ENCODE measurements around the gene LHX2.

The LHX2 gene

DNA sequence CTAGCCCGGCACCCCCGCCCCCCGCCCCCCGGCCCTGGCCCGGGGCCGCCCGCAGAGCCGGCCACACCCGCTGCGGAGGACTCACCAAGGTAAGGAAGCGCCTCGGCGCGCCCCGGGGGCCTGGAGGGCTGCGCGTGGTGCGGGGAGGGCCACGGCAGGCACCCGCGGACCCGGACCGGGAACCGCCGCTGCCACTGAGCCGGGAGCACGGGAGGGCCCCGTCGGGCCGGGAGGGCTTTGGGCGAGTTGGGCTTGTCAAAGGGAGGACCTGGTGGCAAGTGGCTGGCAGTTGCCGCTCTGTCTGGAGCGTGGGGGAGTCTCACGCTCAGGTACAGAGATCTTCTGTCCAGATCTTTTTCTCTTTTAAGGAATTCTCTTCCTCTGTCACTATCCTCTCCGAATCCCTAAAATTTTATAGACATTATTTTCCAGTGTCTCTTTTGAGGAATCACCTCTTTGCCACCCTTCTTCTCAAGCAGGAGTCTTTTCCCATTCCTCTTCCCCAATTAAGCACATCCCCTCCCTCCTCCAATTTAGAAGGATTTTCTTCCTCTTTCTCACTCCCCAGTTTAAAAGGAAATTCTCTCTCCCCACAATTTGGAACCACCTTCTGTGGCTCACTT, 11.3 kb upstream of the LHX2 start:
- no peak for DNase-seq

DNA sequence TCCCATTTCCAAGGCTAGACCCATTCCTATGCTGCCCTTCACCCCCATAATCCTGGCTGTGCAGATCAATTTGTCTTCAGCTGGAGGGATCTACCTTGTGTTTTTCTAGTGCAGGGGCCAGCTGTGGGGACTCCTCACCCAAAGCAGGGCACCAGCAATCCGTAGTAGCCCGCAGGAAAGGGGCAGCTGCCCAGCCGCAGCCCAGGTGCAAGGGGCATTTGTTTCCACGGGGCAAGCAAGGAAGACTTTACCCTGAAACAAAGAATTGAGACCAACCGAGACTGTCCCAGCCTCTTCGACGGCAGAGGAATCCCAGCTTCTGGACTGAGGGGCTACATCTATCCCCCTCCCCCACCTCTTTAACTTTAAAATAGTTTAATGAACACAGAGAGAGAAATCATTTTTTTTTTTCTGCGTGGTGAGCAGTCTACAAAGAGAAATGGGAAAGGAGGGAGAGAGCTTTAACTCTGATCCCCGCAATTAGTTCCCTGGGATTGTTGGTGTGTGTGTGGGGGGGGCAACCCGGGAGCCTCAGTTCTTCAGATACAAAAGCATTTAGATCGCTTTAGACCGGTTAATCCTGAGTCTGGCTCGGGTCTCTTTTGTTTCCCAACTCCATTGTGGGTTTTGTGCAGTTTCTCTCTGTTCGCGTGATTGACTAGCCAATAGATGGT, 10.6 kb upstream of the LHX2 start:
- no peak for DNase-seq

DNA sequence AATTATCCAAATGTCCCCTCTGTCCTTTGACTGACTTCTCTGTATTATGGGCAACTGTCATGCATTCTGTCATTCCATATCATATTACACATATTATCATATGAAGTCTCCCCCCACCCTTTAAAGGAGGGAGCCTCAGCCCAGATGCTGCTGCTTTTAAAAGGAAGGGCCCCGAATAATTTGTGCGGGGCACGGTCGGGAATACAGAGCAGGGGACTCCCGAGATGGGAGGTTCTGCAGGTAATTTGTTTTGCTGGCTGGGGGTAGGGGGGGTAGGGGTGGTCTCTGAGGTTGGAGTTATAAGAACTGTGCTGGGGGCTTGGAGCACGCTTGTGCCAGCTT, 10.1 kb upstream of the LHX2 start:
- DNase-seq: peak; percentile 25

DNA sequence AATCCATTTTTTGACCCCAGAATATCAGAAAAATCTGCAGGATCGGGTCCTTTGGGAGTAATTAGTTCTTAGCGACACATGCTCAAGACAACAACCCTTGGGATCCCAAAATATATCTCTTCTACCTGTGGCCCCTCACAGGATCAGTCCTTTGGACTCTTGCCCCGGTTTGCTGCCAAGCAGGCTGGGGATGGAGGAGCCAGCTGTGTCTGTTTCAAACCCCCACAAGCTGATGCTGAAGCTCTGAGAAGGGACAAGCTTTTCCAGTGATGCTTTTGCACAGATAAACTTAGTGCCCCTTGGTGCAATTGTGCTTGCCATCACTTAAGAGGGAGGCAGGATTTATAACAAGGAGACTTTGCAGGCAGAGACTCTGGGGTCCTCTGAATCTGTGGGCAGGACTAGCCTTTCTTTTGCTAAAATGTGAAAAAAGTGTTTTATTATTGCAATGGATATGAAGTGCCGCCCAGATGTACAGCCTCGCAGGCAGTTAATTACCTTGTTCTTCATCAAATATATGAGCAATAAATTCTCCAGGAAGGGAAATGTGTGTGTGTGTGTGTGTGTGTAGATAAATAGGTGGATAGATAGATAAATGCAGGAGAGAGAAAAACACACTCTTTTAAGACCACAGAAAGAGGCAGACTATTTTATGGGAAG, 9.6 kb upstream of the LHX2 start:
- DNase-seq: no peak

DNA sequence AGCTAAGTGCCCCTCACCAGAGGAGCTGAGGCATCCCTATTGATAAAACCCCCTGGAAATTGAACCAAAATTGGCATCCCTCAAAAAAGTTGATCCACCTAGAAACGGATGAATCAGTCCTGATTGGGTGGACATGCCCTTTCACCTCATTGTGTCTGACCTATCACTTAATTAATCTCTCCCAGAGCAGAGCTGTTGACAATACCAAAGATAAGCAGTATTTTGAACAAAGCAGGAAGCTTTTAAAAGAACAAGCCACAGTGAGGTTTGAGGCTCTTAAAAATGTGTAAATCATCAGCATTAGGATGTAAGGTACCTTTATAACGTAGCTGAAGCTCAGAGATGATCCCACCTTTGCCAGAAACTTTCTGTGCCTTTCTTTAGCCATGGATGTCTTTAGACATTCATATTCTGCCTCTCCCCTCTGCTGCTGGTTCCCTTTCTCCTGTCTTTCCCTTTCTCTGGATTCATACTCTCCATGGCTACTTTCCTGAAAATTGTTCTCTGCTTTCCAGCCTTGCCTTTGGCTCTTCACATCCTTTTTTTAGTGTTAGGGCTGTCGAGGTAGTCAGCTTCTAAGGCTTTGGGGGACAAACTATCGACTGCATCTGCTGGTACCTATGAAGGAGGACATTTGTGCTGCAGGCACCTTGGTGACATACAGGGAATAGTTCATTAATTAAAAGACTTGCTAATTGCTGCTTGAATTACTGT, 7.8 kb upstream of the LHX2 start:
- no peak for DNase-seq

DNA sequence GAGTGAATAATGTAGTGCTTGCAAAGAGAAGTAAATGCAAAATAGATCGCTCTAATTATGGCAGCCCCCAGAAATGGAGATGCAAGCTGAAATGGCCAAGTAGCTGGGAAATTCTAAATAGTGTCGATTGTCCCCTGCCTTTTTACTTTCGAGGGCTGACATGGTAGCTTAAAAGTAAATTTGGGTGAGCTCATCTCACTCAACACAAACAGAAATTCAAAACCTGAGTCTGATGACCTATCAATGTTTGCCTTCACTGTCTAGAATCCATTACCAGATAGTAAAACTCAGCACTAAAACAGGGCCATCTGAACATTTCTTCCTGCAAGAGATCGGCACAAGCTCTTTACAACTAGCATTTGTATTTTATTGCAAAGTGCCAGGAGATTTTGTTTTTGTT, 7.0 kb upstream of the LHX2 start:
- DNase-seq: no peak

DNA sequence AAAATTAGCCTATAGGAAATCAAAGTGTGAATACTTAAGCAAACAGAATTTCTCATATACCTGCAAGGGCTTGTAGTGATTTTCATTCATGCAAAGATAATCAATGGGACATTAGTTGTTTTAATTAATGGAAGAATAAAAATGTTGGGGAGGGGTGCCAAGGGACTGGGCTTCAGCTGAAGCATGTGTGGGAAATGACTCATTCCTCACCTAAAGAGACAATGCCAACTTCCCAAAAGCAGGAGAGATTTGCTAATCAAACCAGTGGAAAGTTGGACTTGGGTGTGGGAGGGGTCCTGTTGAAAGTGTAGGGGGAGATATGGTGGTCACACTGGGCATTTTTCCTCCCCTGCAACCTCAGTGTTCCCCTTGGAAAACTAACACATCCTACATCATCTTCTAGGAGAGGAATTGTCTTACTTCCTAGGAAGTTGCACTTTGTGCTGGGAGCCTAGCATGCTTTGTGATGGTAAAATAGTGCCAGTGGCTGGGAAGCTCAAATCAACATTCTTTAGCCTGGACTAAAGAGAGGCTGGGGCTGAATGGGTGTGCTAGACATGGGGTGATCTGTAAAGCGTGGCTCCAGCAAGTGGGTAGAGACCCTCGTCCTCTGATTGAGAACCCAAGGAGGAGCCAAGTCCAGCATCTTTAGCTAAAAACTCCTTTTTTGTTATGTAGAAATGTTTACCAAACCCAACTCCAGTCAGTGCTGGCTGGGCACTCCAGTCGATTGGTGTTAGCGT, 6.4 kb upstream of the LHX2 start:
- no peak for DNase-seq

DNA sequence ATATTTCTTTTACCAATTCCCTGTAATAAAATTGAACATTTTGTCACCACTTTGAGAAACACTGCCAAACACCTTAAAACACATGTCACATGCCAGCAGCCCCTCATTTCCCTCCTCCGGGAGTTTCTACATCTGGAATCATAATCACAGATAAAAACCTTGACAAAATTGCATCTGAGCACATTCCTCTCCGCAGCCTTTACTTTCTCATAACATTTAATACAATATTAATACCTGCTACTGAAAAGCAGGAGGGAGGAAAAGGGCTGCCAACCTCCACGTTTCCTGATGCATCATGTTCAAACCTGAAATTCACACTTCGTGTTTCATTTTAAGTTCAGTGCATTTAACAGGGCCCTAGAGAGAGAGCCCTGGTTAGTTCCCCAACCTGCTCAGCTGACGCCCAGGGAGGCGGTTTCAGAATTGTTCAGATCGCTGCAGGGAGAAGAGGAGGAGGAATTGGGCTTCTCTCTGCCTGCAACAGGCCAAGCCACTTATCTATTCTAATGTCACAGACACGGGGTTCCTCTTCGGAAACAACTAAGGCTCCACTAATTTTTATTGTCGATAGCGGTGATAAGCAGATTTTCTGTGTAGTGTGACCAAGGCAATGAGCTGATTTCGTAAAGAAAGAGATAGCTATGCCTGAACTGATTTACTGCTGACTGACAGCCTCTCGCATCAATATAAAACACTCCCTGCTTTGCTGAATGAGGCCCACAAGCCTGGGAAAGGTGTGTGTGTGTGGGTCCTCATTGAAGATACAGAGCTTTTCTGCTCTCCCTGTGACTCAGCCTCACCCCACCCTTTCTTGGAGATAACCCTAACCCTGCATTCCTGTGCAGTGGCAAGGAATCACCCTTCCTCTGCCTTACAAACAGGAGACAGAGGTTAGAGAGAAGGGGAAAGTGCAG, 4.9 kb upstream of the LHX2 start:
- no peak for DNase-seq

DNA sequence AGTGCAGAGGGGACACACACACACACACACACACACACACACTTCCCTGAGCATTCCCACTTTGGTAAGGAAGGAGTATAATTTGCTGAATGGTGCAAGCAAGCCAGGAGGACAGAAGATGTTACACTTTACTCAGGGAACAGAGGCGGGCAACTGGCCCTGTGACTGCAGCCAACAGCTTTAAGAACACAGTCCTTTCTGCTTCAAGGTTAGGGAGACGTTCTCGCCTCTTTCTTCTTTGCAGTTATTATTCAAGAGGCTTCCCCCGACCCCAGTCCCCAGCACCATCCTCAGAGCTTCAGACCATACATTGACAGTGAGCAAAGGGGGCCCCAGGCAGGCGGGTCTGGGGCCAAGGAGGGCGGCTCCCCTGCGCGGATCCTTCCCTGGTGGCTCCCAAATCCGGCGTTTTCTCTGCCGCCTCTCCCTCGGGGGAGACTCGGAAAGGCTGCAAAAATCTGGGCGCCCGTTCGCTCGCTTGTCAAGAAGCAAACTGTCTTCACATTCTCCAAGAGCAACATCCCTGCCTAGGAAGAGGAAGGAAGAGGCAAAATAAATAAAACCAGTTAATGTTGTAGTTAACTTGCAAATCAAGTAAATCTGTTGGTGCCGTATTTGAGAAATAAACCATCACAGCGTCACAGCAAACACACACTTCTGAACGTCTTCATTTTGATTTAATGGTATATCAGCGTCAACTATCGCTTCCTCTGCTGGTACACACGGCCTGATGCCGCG, 3.8 kb upstream of the LHX2 start:
- no peak for DNase-seq

DNA sequence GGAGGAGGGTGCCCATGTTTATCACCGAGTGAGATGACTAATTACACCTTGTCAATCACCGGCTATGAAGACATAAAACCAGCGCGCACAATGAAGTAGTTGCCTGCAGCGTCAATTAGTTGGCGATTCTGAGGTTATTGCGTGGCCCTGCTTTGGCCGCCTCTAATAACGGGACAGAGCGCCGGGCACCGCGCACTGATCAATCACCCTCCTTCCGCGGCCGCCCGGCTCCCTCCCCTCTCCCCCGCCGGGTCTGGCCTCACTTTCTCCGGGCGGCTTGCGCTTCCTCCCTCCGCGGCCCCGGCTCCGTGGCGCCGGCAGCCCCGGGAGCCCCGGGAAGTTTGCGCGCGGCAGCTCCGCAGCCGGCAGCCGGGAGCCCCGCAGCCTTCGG, 3.3 kb upstream of the LHX2 start:
- no peak for DNase-seq

DNA sequence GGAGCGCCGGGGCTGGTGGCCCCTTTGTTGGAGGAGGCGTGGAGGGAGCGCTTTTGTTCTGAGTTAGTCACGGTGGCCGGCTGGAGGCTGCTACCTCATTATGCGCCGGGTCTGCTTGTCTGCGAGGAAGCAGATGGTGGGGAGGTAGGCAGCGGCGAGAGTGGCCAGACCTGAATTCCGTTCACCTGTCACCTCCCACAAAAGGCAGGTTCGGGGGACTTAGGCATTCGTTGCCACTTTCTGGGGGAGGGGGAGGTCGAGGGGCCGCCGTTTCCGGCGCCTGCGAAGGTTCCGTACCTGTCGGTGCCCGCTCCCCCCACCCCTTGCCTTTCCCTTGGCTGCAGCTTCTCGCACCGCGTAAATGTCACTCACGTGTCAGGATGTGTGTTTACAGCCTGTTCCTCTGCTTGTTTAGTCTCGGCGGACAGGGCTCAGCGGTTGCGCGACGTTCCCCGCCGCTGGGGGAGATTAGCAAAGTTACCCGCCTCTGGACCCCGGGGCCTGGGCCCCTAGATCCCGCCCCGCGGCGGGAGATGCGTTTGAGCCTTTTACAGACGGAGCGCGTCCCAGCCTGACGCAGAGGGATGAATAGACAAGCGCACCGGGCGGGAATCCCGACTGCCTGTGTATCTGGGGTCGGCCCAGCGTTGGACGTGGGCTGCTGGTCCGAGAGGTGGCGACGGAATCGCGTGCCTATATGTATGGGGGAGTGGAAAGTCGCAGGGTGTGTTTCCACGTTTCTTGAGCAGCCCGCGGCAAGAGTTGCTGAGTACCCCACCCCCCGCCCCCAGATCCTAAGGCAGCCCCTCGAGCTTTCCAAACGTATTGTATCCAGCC, 2.7 kb upstream of the LHX2 start:
- DNase-seq: no peak

DNA sequence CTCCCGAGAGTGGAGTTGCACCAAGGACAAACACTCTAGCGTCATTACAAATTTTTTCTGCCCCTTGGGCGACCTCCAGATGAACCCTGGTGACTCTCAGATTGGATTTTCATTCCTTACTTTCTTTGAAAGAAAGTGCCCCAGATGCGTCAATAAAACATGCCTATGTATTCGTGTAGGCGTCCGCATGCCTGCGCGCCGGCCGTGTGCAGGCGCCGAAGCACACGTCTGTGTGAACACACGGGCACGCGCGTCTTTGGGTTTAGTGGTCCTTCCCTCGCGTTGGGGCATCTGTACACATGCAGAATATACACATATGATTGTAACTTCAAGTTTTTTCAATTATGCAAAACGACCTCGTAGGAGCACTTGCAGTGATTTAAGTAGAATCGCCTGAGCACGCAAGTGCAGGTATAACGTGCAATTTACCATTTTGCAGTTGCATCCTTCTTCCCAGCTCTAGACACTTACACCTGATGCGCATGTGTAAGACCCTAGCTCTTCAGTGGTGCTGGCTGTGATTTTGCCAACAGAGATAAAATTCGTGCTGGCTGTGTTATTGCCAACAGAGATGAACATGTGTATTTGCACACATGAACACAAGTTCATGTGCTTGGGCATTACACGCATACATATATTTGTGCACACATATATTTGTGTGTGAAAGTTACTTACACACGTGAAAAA, 1.9 kb upstream of the LHX2 start:
- DNase-seq: no peak

DNA sequence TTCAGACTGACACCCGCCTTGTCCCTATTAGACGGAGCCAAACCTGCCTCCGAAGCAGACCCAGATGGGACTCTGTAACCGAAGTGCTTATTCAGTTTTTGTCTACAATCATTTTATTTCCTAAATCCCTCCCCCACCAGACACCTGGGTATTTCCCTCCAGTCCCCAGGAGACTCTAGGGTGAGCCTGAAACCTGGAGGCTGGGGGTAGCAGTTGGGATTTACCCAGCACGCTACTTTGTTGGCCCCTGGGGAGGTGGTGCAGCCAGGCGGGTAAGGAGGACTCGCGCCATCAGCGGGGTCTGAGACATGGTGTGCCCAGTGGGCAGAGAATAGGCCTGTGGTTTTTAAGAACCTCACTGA, 1.3 kb upstream of the LHX2 start:
- DNase-seq: no peak

DNA sequence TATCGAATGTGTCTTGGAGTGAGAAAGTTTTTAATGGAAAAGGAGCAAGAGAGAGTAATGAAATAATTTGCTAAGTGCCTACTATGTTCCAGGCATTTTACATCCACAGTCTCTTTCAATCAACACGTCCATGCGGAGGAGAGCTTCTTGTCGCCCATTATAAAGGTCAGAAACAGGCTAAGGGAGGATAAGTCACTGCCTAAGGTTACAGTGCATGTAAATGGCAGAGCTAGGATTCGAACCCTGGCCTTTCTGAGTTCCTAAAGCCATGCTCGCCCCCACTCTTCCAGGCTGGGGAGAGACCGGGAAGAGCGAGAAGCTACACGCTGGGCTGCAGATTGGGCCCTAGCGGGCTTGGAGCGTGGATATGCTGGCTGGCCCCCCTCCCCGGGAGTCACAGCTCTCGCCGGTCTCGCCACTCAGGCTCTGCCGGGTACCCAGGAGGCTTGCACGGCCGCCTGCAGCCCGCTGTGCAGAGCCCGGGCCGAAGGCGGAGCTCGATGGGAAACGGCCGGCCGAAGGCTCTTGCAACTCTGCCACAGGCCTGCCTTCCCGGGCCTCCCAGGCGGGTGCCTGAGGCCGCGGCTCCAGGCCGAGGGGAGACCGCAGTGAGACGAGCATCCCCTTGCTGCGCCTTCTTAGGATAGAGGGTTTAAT, 775 bp upstream of the LHX2 start:
- DNase-seq: no peak

DNA sequence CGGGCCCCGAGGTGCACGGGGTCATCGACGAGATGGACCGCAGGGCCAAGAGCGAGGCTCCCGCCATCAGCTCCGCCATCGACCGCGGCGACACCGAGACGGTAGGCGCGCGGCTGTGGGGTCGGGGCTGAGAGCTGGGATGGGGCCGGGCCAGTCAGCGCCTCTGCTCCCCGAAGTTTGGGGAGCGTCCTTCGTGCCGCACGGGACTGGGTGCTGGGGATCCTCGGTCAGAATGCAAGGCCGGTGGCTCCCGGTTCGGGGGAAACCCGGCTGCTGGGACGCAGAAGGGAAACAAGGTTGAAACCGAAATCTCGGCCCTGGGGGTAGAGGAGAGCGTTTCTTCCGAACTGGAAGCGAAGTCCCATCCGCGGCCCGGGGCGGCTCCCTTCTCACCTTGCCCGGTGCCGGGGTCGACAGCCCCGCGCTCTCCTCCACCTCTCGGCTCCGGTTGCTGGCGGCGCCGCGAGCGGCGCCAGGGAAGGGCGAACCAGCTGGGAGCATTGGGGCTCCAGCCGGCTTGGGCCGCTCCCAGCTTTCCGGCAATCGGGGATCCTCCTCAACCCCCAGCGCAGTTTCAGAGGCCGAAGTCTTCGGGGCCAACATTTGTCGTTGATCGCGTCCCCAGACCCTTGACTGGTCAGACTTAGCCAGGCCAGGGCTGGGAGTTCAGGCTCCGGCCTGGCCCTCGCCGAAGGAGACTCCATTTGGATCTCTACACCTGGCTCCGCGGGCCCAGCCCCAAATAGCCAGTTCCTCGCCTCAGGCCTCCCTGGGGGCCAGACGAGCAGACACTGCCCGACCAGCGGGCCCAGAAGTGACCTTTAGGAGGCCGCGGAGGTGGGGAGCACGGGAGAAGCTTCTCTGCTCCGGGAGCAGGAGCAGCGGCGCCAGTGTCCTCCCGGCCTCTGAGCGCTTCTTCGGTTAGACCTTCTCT, 1.1 kb downstream of the LHX2 start:
- no peak for DNase-seq

DNA sequence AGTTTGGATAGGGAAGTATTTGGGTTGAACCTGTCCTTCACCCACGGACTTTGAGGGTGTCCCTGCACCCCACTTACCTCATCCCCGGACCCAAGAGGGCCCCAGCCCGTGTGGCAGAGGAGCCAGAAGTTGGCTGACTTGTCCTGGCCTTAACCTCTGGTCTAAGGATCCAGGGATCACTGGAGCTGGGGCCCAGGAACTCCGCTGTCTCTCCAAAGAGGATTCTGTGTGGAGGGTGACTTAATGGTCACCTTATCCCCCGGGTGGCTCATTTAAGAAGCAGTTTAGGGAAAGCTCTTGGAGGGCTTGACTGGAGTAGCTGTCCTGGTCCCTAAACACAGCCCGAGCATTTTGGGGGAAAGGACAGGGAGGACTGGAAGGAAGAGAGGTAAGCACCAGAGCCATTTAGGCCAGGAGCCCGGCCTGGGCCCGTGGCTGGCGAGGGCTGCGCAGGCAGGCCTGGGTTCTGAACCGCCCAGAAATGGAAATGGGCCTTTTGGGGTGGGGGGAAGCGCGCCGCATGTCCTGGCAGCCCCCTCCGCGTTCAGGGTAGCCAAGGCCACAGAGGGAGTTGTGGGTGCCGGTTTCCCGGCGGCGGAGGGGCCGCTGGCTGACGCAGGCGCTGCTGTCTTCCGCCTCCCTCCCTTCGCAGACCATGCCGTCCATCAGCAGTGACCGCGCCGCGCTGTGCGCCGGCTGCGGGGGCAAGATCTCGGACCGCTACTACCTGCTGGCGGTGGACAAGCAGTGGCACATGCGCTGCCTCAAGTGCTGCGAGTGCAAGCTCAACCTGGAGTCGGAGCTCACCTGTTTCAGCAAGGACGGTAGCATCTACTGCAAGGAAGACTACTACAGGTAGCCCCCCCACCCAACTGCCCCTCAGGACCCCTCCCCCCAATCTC, 2.0 kb downstream of the LHX2 start:
- DNase-seq: no peak
